H1 (cell line): ENCODE data around the gene CACNA1D. TPM values are rescaled to one million over a fixed set of nuclear protein-coding genes. Genes with fewer than 3 reads are reported as not detected.

Source experiments
- CTCF ChIA-PET: fragments of 300-600 bp; sonication (Branson Sonifier 250); formaldehyde crosslinking; loops from one replicate; lab custom pipeline; 2021; ENCODE audit not compliant: partially characterized antibody; lab: Charles Lee
- POLR2A ChIA-PET: fragments of 300-600 bp; sonication (Branson Sonifier 250); formaldehyde crosslinking; loops from one replicate; lab custom pipeline; 2021; ENCODE audit warnings: inconsistent platforms; ENCODE audit not compliant: partially characterized antibody; lab: Charles Lee
- DNase-seq, 2 experiments: peaks; one replicate each; pipeline versions ENCODE4 v3.0.0 to v3.0.0-alpha.2; 2010 to 2022; ENCODE audit warnings: low spot score in 2 of 2, low read depth in 1 of 2, mixed read lengths in 1 of 2
- FAIRE-seq: peaks from 2 replicates; lab custom pipeline; 2011; peaks lifted over from hg19 to GRCh38; lab: Jason Lieb, UNC
- H2AFZ ChIP-seq: 2 replicates; pipeline ENCODE4 v1.8.1; 2012; ENCODE audit warnings: low read length, inconsistent platforms
- H2AK5ac ChIP-seq: 2 replicates; pipeline ENCODE4 v1.6.1; 2013; ENCODE audit warnings: low read depth, low read length
- H2BK120ac ChIP-seq: replicated peaks from 2 replicates; pipeline ENCODE3; 2013; ENCODE audit warnings: low read depth, low read length, inconsistent platforms
- H2BK12ac ChIP-seq: 2 replicates; pipeline ENCODE4 v1.6.1; 2013; ENCODE audit warnings: low read depth, low read length
- H2BK15ac ChIP-seq: 2 replicates; pipeline ENCODE4 v1.6.1; 2013; ENCODE audit warnings: low read length
- H2BK20ac ChIP-seq: 2 replicates; pipeline ENCODE4 v1.6.1; 2013; ENCODE audit warnings: low read length
- H2BK5ac ChIP-seq: 2 replicates; pipeline ENCODE4 v1.6.1; 2013; ENCODE audit warnings: low read depth, low read length
- H3K14ac ChIP-seq: 2 replicates; pipeline ENCODE4 v1.6.1; 2013; ENCODE audit warnings: inconsistent platforms; ENCODE audit not compliant: insufficient read length
- H3K18ac ChIP-seq: 2 replicates; pipeline ENCODE4 v1.6.1; 2013; ENCODE audit warnings: low read length; ENCODE audit errors: extremely low read depth
- H3K23ac ChIP-seq: 2 replicates; pipeline ENCODE4 v1.6.1; 2013; ENCODE audit warnings: inconsistent platforms; ENCODE audit not compliant: insufficient read length
- H3K23me2 ChIP-seq: 2 replicates; pipeline ENCODE4 v1.6.1; 2013; ENCODE audit warnings: low read depth, low read length
- H3K27ac ChIP-seq: 2 replicates; pipeline ENCODE4 v1.6.1; 2011; ENCODE audit warnings: low read depth, low read length, inconsistent platforms
- H3K27me3 ChIP-seq, 4 experiments: replicated peaks in 1 of 4; 1 replicate in 1 of 4; 2 replicates in 3 of 4; pipeline versions ENCODE4 v1.6.1 to v1.8.1; 2011 to 2013; ENCODE audit warnings: low read length in 3 of 4, mild to moderate bottlenecking in 3 of 4, inconsistent platforms in 2 of 4, mixed read lengths in 2 of 4, moderate library complexity in 1 of 4; ENCODE audit not compliant: control insufficient read depth in 3 of 4, insufficient read depth in 3 of 4; ENCODE audit errors: extremely low read depth in 1 of 4
- H3K36me3 ChIP-seq, 4 experiments: 2 replicates each; pipeline versions ENCODE4 v1.6.1 to v1.8.1; 2011 to 2013; ENCODE audit warnings: mild to moderate bottlenecking in 4 of 4, low read length in 3 of 4, moderate library complexity in 2 of 4, control low read depth in 1 of 4, inconsistent platforms in 1 of 4; ENCODE audit not compliant: insufficient read depth in 4 of 4, control insufficient read depth in 2 of 4
- H3K4ac ChIP-seq: replicated peaks from 2 replicates; pipeline ENCODE3; 2013; ENCODE audit warnings: low read length, low read depth, mixed read lengths, inconsistent platforms; ENCODE audit not compliant: insufficient read length
- H3K4me1 ChIP-seq, 4 experiments: replicated peaks in 1 of 4; 1 replicate in 1 of 4; 2 replicates in 3 of 4; pipeline versions ENCODE4 v1.6.1 to v1.8.1; 2011 to 2013; ENCODE audit warnings: low read length in 3 of 4, inconsistent platforms in 2 of 4, mixed read lengths in 1 of 4; ENCODE audit not compliant: insufficient read depth in 4 of 4, control insufficient read depth in 3 of 4
- H3K4me2 ChIP-seq, 2 experiments: 2 replicates each; pipeline versions ENCODE4 v1.6.1 to v1.8.1; 2011 to 2013; ENCODE audit warnings: low read depth in 2 of 2, low read length in 2 of 2, control low read depth in 1 of 2, inconsistent platforms in 1 of 2, mild to moderate bottlenecking in 1 of 2; ENCODE audit not compliant: insufficient read depth in 1 of 2
- H3K4me3 ChIP-seq, 4 experiments: fragments of 200-600, 300-600 bp in 1 of 4; sonication (generic), shearing (Covaris generic), sonication (Bioruptor Twin) in 1 of 4; 2 replicates each; pipeline versions ENCODE4 v1.5.1 to v1.8.1; 2011 to 2016; ENCODE audit warnings: low read length in 4 of 4, low read depth in 3 of 4, control low read depth in 2 of 4, inconsistent platforms in 2 of 4, mild to moderate bottlenecking in 2 of 4, mixed read lengths in 1 of 4, moderate library complexity in 1 of 4; ENCODE audit not compliant: insufficient read depth in 2 of 4; ENCODE audit errors: extremely low read depth in 1 of 4
- H3K56ac ChIP-seq: replicated peaks from 2 replicates; pipeline ENCODE3; 2013; ENCODE audit warnings: low read depth, mild to moderate bottlenecking, mixed read lengths, low read length, inconsistent platforms; ENCODE audit not compliant: insufficient read length
- H3K79me1 ChIP-seq: 2 replicates; pipeline ENCODE4 v1.6.1; 2013; ENCODE audit warnings: low read depth, low read length, control low read depth
- H3K79me2 ChIP-seq, 2 experiments: 2 replicates each; pipeline versions ENCODE4 v1.6.1 to v1.8.1; 2012 to 2013; ENCODE audit warnings: low read length in 2 of 2, mild to moderate bottlenecking in 2 of 2, inconsistent platforms in 1 of 2; ENCODE audit not compliant: insufficient read depth in 2 of 2, control insufficient read depth in 1 of 2
- H3K9ac ChIP-seq, 4 experiments: replicated peaks in 1 of 4; 1 replicate in 1 of 4; 2 replicates in 3 of 4; pipeline versions ENCODE4 v1.6.1 to v1.8.1; 2011 to 2013; ENCODE audit warnings: low read depth in 3 of 4, low read length in 3 of 4, control low read depth in 2 of 4, mild to moderate bottlenecking in 2 of 4, moderate library complexity in 2 of 4, inconsistent platforms in 1 of 4; ENCODE audit errors: extremely low read depth in 1 of 4
- H3K9me3 ChIP-seq, 2 experiments: 2 replicates each; pipeline versions ENCODE4 v1.6.1 to v1.8.1; 2012 to 2013; ENCODE audit warnings: mild to moderate bottlenecking in 2 of 2, moderate library complexity in 2 of 2, control low read depth in 1 of 2, inconsistent platforms in 1 of 2, low read depth in 1 of 2, low read length in 1 of 2, mixed read lengths in 1 of 2; ENCODE audit not compliant: insufficient read depth in 2 of 2
- H4K20me1 ChIP-seq, 2 experiments: replicated peaks in 1 of 2; 2 replicates each; pipeline versions ENCODE3 to v1.8.1; 2011 to 2013; ENCODE audit warnings: inconsistent platforms in 2 of 2, low read length in 2 of 2, mild to moderate bottlenecking in 1 of 2; ENCODE audit not compliant: insufficient read depth in 2 of 2, control insufficient read depth in 1 of 2
- H4K5ac ChIP-seq: 2 replicates; pipeline ENCODE4 v1.6.1; 2013; ENCODE audit warnings: low read length, low read depth, mixed read lengths, inconsistent platforms; ENCODE audit not compliant: insufficient read length
- H4K8ac ChIP-seq: 2 replicates; pipeline ENCODE4 v1.8.0; 2013; ENCODE audit warnings: mild to moderate bottlenecking, moderate library complexity, low read length, inconsistent platforms; ENCODE audit not compliant: insufficient read depth; ENCODE audit errors: extremely low read depth
- H4K91ac ChIP-seq: replicated peaks from 2 replicates; pipeline ENCODE3; 2013; ENCODE audit warnings: low read length, mixed read lengths, inconsistent platforms; ENCODE audit not compliant: insufficient read length
- ATF2 ChIP-seq: IDR thresholded peaks from 2 replicates; pipeline ENCODE4 v1.6.1; 2012; ENCODE audit warnings: low read length, inconsistent platforms
- ATF3 ChIP-seq: IDR thresholded peaks from 2 replicates; pipeline ENCODE4 v1.6.1; 2011; ENCODE audit warnings: low read depth, mild to moderate bottlenecking, low read length; ENCODE audit not compliant: insufficient read depth
- CTCF ChIP-seq, 3 experiments: IDR thresholded peaks; 1 replicate in 2 of 3; 2 replicates in 1 of 3; pipeline versions ENCODE4 v1.5.1 to v1.6.1; 2011; ENCODE audit warnings: low read length in 3 of 3, mild to moderate bottlenecking in 3 of 3, inconsistent platforms in 2 of 3, low read depth in 1 of 3, moderate library complexity in 1 of 3; ENCODE audit not compliant: insufficient read depth in 1 of 3; ENCODE audit errors: control extremely low read depth in 1 of 3
- NRF1 ChIP-seq: IDR thresholded peaks from 2 replicates; pipeline ENCODE4 v1.6.1; 2011; ENCODE audit warnings: mild to moderate bottlenecking, low read depth, low read length, improper control_type of control experiment
- RAD21 ChIP-seq, 2 experiments: IDR thresholded peaks in 1 of 2; conservative IDR thresholded peaks in 1 of 2; 2 replicates each; pipeline ENCODE4 v1.6.1; 2011; ENCODE audit warnings: low read depth in 2 of 2, low read length in 2 of 2, improper control_type of control experiment in 1 of 2, inconsistent platforms in 1 of 2, mild to moderate bottlenecking in 1 of 2, moderate library complexity in 1 of 2
- WGBS, 2 experiments: shearing (Covaris generic) in 1 of 2; methylation state at CpG; one replicate each; pipeline versions ENCODE4 v1.1.6 to v1.1.7; 2013 to 2015; ENCODE audit warnings: low lambda C conversion rate in 2 of 2, mixed read lengths in 2 of 2, inconsistent platforms in 1 of 2, low coverage in 1 of 2, missing lambda C conversion rate in 1 of 2; ENCODE audit not compliant: insufficient replicate concordance in 2 of 2, insufficient coverage in 1 of 2, insufficient read length in 1 of 2; ENCODE audit errors: extremely low coverage in 1 of 2, missing lambda C conversion rate in 1 of 2; 5-methylcytosine and 5-hydroxymethylcytosine counted together
- polyA plus RNA-seq, 7 experiments: library from polyadenylated mRNA; depleted of rRNA in 3 of 7; stranded (reverse) in 5 of 7; unstranded in 2 of 7; fragments of >200 nt in 5 of 7; fragments of 200-250 nt in 2 of 7; gene quantifications; 1 replicate in 5 of 7; 2 replicates in 1 of 7; 4 replicates in 1 of 7; pipeline versions ENCODE4 v1.2.1 to v1.2.3, GENCODE V29; 2011 to 2013; ENCODE audit warnings: missing spikeins in 2 of 7, mixed read lengths in 2 of 7
- total RNA-seq: library from RNA; stranded (reverse); fragmentation: NEBNext Ultra II Directional; extraction: Animal tissue kit (Norgen Biotek cat#: 25700); gene quantifications from 2 replicates; pipeline ENCODE4 v1.2.1, GENCODE V29; 2021

The CACNA1D gene
- total and polyA plus RNA-seq, 2 of the 8 experiments (the other 6 are each of a cell fraction or from before 2014, with no cell fraction given), result 2.0 to 2.9 TPM

- no peak overlapping the region for H3K4me2 ChIP-seq
- POLR2A ChIA-PET, result no interaction called here
- no peak overlapping the region for H2BK20ac ChIP-seq
- no peak for FAIRE-seq
- H4K91ac ChIP-seq, result no peak overlapping the region
- H2BK120ac ChIP-seq, result no peak overlapping the region
- no peaks in the 10 kb centered on the region for H3K9me3 ChIP-seq
- H4K5ac ChIP-seq, result no peak overlapping the region
- no peak overlapping the region for H3K23ac ChIP-seq
- H4K8ac ChIP-seq, result no peak overlapping the region
- no peak overlapping the region for H2BK15ac ChIP-seq
- H2AK5ac ChIP-seq, result no peak overlapping the region
- no peak overlapping the region for H3K56ac ChIP-seq
- no peak overlapping the region for H3K4me3 ChIP-seq
- no peak overlapping the region for H2AFZ ChIP-seq
- H3K79me1 ChIP-seq, result no peaks in the 10 kb centered on the region
- H3K9ac ChIP-seq, result no peak overlapping the region
- H2BK5ac ChIP-seq, result no peak overlapping the region
- H3K4ac ChIP-seq, result no peak overlapping the region
- H3K18ac ChIP-seq, result no peak overlapping the region
- CTCF ChIA-PET, result interaction anchor here (0.8 to 2.7 kb wide), 6 partner anchors 10 to 92 kb away, joined by 3 to 19 read pairs (median 4); no protein-coding TSS in a partner anchor
- no peaks in the 10 kb centered on the region for H3K23me2 ChIP-seq
- no peaks in the 10 kb centered on the region for H4K20me1 ChIP-seq
- H3K79me2 ChIP-seq, result no peaks in the 10 kb centered on the region
- no peaks in the 10 kb centered on the region for H3K27me3 ChIP-seq
- peaks cover 0 to 3% (median 0%) of the 10 kb centered on the region in 4 experiments; a peak in 1 of 7 replicates for H3K4me1 ChIP-seq
- H2BK12ac ChIP-seq, result no peak overlapping the region
- no peak for DNase-seq
- no peaks in the 10 kb centered on the region for H3K36me3 ChIP-seq
- 79% methylated on average over 6 of the region's 6 CpGs; no CpG with 5 or more reads in 1 of the 2 experiments for WGBS, 2 experiments
- H3K14ac ChIP-seq, result no peak overlapping the region
- no peak overlapping the region for H3K27ac ChIP-seq
- peak in 1 of 2 experiments; percentile 23; a peak in 2 of 4 replicates for TF ChIP-seq RAD21 (IDR thresholded peaks at IDR 0.05 in 1 of 2, conservative IDR thresholded peaks at IDR 0.05 in 1 of 2; ENCODE audit: low read depth in 2 of 2, low read length in 2 of 2)
- TF ChIP-seq ATF2, result no peak
- TF ChIP-seq NRF1, result no peak
- peak in 1 of 3 experiments; percentile 23; a peak in 1 of 4 replicates for TF ChIP-seq CTCF (IDR thresholded peaks at IDR 0.05; ENCODE audit: control extremely low read depth in 1 of 3, insufficient read depth in 1 of 3, low read depth in 1 of 3, low read length in 3 of 3)
- no peak for TF ChIP-seq ATF3
Measured at GRCh38 chr3:53721187-53722119, 227.0 kb downstream of the CACNA1D start.
